MM.1S (cell line): ENCODE results near the gene GCG.

Experiments
- EZH2 ChIP-seq: fragments of 300-600 bp; sonication (generic); optimal IDR thresholded peaks from 2 replicates; pipeline ENCODE3; 2017; ENCODE audit warnings: low read depth, mild to moderate bottlenecking, antibody characterized with exemption, low read length, mixed read lengths
- EZH2phosphoT487 ChIP-seq: fragments of 300-600 bp; sonication (generic); IDR thresholded peaks from 2 replicates; pipeline ENCODE4 v1.6.1; 2018; ENCODE audit warnings: antibody characterized with exemption, low read length
- TF ChIP-seq, protein P1 (sequence below): fragments of 300-600 bp; sonication (generic); IDR thresholded peaks from 2 replicates; pipeline ENCODE4 v1.5.1; 2016; ENCODE audit warnings: antibody characterized with exemption, low read length, mixed read lengths

- TF ChIP-seq, protein P1, sequence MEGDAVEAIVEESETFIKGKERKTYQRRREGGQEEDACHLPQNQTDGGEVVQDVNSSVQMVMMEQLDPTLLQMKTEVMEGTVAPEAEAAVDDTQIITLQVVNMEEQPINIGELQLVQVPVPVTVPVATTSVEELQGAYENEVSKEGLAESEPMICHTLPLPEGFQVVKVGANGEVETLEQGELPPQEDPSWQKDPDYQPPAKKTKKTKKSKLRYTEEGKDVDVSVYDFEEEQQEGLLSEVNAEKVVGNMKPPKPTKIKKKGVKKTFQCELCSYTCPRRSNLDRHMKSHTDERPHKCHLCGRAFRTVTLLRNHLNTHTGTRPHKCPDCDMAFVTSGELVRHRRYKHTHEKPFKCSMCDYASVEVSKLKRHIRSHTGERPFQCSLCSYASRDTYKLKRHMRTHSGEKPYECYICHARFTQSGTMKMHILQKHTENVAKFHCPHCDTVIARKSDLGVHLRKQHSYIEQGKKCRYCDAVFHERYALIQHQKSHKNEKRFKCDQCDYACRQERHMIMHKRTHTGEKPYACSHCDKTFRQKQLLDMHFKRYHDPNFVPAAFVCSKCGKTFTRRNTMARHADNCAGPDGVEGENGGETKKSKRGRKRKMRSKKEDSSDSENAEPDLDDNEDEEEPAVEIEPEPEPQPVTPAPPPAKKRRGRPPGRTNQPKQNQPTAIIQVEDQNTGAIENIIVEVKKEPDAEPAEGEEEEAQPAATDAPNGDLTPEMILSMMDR: no peak
- no peak for TF ChIP-seq EZH2phosphoT487
- TF ChIP-seq EZH2: no peak
These were observed 24.6 kb downstream of the GCG start for GRCh38 chr2:162127422-162127821.
